ENCODE data around the gene UQCRQ.

DNA sequence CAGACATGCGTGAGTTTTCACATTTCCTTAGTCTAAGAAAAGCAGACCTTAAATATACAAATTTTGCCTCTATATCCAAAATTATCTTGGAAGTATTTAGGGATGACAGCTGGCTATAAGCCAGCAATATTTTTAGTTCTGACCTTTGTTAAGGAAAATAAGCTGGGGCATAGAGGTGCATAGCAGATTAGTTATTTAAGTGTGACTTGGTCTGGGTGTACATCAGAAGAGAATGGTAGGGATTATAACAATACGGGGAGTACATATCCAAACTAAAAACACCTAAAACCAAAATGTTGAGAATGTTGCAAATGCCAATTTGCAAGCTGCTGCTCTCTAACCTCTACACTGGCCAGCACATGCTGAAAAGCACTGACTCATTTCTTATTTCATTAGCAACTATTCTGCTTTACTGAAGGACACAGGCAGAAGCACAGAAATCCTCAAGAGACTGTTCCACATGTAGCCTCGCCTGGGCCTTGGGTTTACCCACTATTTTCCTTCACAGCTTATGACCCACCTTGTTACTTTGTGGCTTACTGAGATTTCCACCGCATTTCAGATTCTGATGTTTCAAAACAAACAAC is 29.4 kb downstream of the UQCRQ start:
- TF ChIP-seq, protein P1, sequence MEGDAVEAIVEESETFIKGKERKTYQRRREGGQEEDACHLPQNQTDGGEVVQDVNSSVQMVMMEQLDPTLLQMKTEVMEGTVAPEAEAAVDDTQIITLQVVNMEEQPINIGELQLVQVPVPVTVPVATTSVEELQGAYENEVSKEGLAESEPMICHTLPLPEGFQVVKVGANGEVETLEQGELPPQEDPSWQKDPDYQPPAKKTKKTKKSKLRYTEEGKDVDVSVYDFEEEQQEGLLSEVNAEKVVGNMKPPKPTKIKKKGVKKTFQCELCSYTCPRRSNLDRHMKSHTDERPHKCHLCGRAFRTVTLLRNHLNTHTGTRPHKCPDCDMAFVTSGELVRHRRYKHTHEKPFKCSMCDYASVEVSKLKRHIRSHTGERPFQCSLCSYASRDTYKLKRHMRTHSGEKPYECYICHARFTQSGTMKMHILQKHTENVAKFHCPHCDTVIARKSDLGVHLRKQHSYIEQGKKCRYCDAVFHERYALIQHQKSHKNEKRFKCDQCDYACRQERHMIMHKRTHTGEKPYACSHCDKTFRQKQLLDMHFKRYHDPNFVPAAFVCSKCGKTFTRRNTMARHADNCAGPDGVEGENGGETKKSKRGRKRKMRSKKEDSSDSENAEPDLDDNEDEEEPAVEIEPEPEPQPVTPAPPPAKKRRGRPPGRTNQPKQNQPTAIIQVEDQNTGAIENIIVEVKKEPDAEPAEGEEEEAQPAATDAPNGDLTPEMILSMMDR (IDR thresholded peaks at IDR 0.05; ENCODE audit: low read depth, low read length): no peak
- TF ChIP-seq EZH2phosphoT487 (IDR thresholded peaks at IDR 0.05; ENCODE audit: low read depth): no peak

Measured in OCI-LY3 (cell line).